Left kidney (tissue), 2 donors: ENCODE data around the gene AMHR2. TPM values are rescaled to one million over a fixed set of nuclear protein-coding genes. Genes with fewer than 3 reads are reported as not detected.

ENCODE experiments used
- DNase-seq: peaks from one replicate; pipeline ENCODE4 v3.0.0-alpha.2; 2013
- polyA plus RNA-seq: library from polyadenylated mRNA; unstranded; fragments of 120-200 nt; gene quantifications from one replicate; pipeline ENCODE4 v1.2.1, GENCODE V29; 2013; ENCODE audit not compliant: insufficient read length

Gene AMHR2
- polyA plus RNA-seq, 1 donor = 0.63 TPM

- DNase-seq = peak; percentile 84
Observed at GRCh38 chr12:53452159-53453077, 28.8 kb downstream of the AMHR2 start.

GRCh38 chr12:53453953-53454640 is 30.4 kb downstream of the AMHR2 start:
- DNase-seq = no peak

- no peak for DNase-seq
Observed at GRCh38 chr12:53454707-53455106, 31.1 kb downstream of the AMHR2 start.

GRCh38 chr12:53456654-53457366 is 33.2 kb downstream of the AMHR2 start:
- no peak for DNase-seq

- no peak for DNase-seq
Observed at GRCh38 chr12:53459097-53459496, 35.4 kb downstream of the AMHR2 start.

GRCh38 chr12:53461059-53461458 is 37.4 kb downstream of the AMHR2 start:
- no peak for DNase-seq

- DNase-seq = no peak
Observed at GRCh38 chr12:53461591-53461990, 37.9 kb downstream of the AMHR2 start.

GRCh38 chr12:53462935-53463334 is 39.3 kb downstream of the AMHR2 start:
- no peak for DNase-seq

GRCh38 chr12:53463802-53464560 is 40.3 kb downstream of the AMHR2 start:
- DNase-seq = no peak

- no peak for DNase-seq
Observed at GRCh38 chr12:53464685-53465418, 41.2 kb downstream of the AMHR2 start.

GRCh38 chr12:53465679-53466078 is 42.0 kb downstream of the AMHR2 start:
- DNase-seq = no peak

- no peak for DNase-seq
Observed at GRCh38 chr12:53466640-53467039, 43.0 kb downstream of the AMHR2 start.

- no peak for DNase-seq
Observed at GRCh38 chr12:53467082-53467481, 43.4 kb downstream of the AMHR2 start.

- DNase-seq = no peak
Observed at GRCh38 chr12:53467880-53468279, 44.2 kb downstream of the AMHR2 start.

GRCh38 chr12:53468282-53468681 is 44.6 kb downstream of the AMHR2 start:
- no peak for DNase-seq

GRCh38 chr12:53472056-53472582 is 48.5 kb downstream of the AMHR2 start:
- no peak for DNase-seq

- DNase-seq = no peak
Observed at GRCh38 chr12:53474077-53474476, 50.4 kb downstream of the AMHR2 start.

- DNase-seq = no peak
Observed at GRCh38 chr12:53474819-53475218, 51.2 kb downstream of the AMHR2 start.

GRCh38 chr12:53476769-53477209 is 53.1 kb downstream of the AMHR2 start:
- DNase-seq = no peak

- no peak for DNase-seq
Observed at GRCh38 chr12:53478865-53479264, 55.2 kb downstream of the AMHR2 start.

- DNase-seq = no peak
Observed at GRCh38 chr12:53479331-53479730, 55.7 kb downstream of the AMHR2 start.
